ENCODE measurements around the gene GLUL.

Gene GLUL

GRCh38 chr1:182388392-182389134 is 3.0 kb downstream of the GLUL start:
- in situ Hi-C loops (cut with MboI; ENCODE audit: low sequenced_read_pairs, unreplicated experiment): no loop called here
- DNase-seq (ENCODE audit: low spot score): no peak
- TF ChIP-seq CTCF (IDR thresholded peaks at IDR 0.05; ENCODE audit: borderline replicate concordance, control extremely low read depth, extremely low read depth, insufficient read depth, missing control alignments): no peak

- in situ Hi-C loops (cut with MboI; ENCODE audit: low sequenced_read_pairs, unreplicated experiment): no loop called here
- DNase-seq (ENCODE audit: low spot score): no peak
- TF ChIP-seq CTCF (IDR thresholded peaks at IDR 0.05; ENCODE audit: borderline replicate concordance, control extremely low read depth, extremely low read depth, insufficient read depth, missing control alignments): no peak
These were observed 4.0 kb downstream of the GLUL start for GRCh38 chr1:182387566-182387965.

DNA sequence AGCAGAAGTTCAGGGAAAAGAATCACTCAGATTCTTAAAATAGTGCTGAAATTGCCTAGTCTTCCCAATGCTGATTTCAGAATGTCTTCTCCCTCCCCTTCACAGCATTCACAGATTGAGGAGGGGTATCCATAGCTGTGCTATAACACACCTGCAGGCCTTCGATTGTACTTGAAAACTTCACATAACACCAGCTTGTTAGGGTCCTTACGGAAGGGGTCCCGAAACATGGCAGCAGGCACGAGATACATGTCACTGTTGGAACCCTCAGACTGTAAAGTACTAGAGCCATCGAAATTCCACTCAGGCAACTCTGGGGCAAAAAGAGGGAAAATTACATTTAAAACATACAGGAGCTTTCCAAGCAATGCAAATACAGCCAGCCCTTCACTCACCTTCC is 4.6 kb downstream of the GLUL start:
- TF ChIP-seq CTCF (IDR thresholded peaks at IDR 0.05; ENCODE audit: borderline replicate concordance, control extremely low read depth, extremely low read depth, insufficient read depth, missing control alignments): no peak
- in situ Hi-C loops (cut with MboI; ENCODE audit: low sequenced_read_pairs, unreplicated experiment): no loop called here
- DNase-seq (ENCODE audit: low spot score): no peak

- no peak for DNase-seq (ENCODE audit: low spot score)
- in situ Hi-C loops (cut with MboI; ENCODE audit: low sequenced_read_pairs, unreplicated experiment): no loop called here
- no peak for TF ChIP-seq CTCF (IDR thresholded peaks at IDR 0.05; ENCODE audit: borderline replicate concordance, control extremely low read depth, extremely low read depth, insufficient read depth, missing control alignments)
These were observed 5.4 kb downstream of the GLUL start for GRCh38 chr1:182385885-182386853.

DNA sequence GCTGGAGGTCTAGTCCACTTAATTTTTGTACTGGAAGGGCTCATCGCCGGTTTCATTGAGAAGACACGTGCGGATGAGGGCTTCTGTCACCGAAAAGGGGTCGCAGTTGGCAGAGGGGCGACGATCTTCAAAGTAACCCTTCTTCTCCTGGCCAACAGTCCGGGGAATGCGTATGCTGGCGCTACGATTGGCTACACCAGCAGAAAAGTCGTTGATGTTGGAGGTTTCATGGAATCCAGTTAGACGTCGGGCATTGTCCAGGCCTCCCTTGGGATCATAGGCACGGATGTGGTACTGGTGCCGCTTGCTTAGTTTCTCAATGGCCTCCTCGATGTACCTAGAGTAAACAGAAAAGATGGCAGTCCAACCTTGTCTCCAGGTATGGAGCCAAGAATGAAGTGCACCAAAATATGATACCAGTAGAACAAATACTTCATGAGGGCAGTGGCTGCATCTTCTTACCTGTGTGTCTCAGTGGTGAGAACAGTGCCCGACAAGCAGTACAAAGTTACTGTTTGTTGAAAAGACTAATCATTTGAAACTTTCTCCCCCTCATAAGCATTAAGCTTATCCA is 7.1 kb downstream of the GLUL start:
- in situ Hi-C loops (cut with MboI; ENCODE audit: low sequenced_read_pairs, unreplicated experiment): no loop called here
- no peak for DNase-seq (ENCODE audit: low spot score)
- TF ChIP-seq CTCF (IDR thresholded peaks at IDR 0.05; ENCODE audit: borderline replicate concordance, control extremely low read depth, extremely low read depth, insufficient read depth, missing control alignments): no peak

- DNase-seq (ENCODE audit: low spot score): no peak
These were observed 7.7 kb downstream of the GLUL start for GRCh38 chr1:182383934-182384333.

More at GRCh38 chr1:182383934-182384333, 7.7 kb downstream of the GLUL start:
- in situ Hi-C loops (cut with MboI; ENCODE audit: low sequenced_read_pairs, unreplicated experiment): no loop called here
- TF ChIP-seq CTCF (IDR thresholded peaks at IDR 0.05; ENCODE audit: borderline replicate concordance, control extremely low read depth, extremely low read depth, insufficient read depth, missing control alignments): no peak

Data from GM13976 (cell line).